MM.1S (cell line): ENCODE measurements around the gene LCN12.

ENCODE experiments used
- EZH2 ChIP-seq: fragments of 300-600 bp; sonication (generic); optimal IDR thresholded peaks from 2 replicates; pipeline ENCODE3; 2017; ENCODE audit warnings: low read depth, mild to moderate bottlenecking, antibody characterized with exemption, low read length, mixed read lengths
- TF ChIP-seq, protein P1 (sequence below): fragments of 300-600 bp; sonication (generic); IDR thresholded peaks from 2 replicates; pipeline ENCODE4 v1.5.1; 2016; ENCODE audit warnings: antibody characterized with exemption, low read length, mixed read lengths

DNA sequence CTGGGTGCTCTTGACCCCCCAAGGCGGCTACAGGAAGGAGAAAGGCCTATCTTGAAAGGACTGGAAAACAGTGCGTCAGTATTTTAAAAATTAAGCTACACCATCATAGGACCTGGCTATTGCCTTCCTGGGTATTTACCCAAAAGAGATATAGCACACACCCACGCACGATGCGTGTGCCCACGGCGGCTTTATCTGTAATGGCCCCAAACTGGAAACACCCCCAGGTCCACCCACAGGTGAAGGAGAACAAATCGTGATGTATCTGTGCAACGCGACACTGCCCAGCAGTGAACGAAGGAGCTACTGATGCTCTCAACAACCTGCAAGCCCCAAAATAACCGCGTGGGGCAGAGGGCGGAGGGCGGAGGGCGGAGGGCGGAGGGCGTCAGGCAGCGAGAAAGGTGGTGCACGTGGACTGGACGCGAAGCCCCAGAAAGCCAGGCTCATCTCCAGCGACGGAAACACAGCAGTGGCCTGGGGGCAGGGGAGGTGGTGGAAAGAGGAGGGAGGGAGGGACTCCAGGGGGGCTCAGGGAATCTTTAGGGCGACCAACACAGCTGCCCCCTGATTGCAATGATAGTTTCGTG, 12.9 kb downstream of the LCN12 start:
- TF ChIP-seq, protein P1, sequence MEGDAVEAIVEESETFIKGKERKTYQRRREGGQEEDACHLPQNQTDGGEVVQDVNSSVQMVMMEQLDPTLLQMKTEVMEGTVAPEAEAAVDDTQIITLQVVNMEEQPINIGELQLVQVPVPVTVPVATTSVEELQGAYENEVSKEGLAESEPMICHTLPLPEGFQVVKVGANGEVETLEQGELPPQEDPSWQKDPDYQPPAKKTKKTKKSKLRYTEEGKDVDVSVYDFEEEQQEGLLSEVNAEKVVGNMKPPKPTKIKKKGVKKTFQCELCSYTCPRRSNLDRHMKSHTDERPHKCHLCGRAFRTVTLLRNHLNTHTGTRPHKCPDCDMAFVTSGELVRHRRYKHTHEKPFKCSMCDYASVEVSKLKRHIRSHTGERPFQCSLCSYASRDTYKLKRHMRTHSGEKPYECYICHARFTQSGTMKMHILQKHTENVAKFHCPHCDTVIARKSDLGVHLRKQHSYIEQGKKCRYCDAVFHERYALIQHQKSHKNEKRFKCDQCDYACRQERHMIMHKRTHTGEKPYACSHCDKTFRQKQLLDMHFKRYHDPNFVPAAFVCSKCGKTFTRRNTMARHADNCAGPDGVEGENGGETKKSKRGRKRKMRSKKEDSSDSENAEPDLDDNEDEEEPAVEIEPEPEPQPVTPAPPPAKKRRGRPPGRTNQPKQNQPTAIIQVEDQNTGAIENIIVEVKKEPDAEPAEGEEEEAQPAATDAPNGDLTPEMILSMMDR = no peak
- no peak for TF ChIP-seq EZH2
